ENCODE measurements around the gene MEMO1. TPM values are rescaled to one million over a fixed set of nuclear protein-coding genes. Genes with fewer than 3 reads are reported as not detected.
A peak's percentile ranks its signal among the peaks of the same experiment; 100 is the strongest.

Gene MEMO1
- total RNA-seq (2012; rRNA removed): 23.7 and 33.6 TPM in 2 replicates
- polyA plus RNA-seq (2012; rRNA removed): 48.9 and 49.7 TPM in 2 replicates
- 9.0 and 31.9 TPM in 2 replicates for polyA plus RNA-seq (2012; cell fraction: cytosol; rRNA removed)
- polyA plus RNA-seq (2012; cell fraction: nucleus; rRNA removed; ENCODE audit: low replicate concordance): 31.3 and 47.1 TPM in 2 replicates
- percentile 89 among the genes with signal in this experiment for Bru-seq, nascent RNA
- percentile 87 among the genes with signal in this experiment for BruChase-seq, experiment 1, labeled RNA remaining after a 6-hour chase
- BruChase-seq, experiment 2, labeled RNA remaining after a 2-hour chase: percentile 87 among the genes with signal in this experiment
- long read RNA-seq, full-length matches to known transcripts: 26 of 34 reads
- long read RNA-seq, partial matches to known transcripts: 4 of 34 reads
- long read RNA-seq, other reads (novel, unspliced or antisense): 4 of 34 reads

- Histone ChIP-seq H3K4me2 (ENCODE audit: low read depth, low read length) (peak within 1 kb of the TSS; percentile 89), H2AFZ (replicated peaks; ENCODE audit: low read length, poor library complexity) (peak within 1 kb of the TSS; percentile 94), H4K5ac (ENCODE audit: low read depth, low read length) (peak within 1 kb of the TSS; percentile 94), H3K14ac (replicated peaks; ENCODE audit: low read depth, low read length) (peak within 1 kb of the TSS; percentile 83), H2BK15ac (ENCODE audit: low read depth, low read length) (peak within 1 kb of the TSS; percentile 93; the same call in 2 of the 3 replicates), H2AK9ac (replicated peaks; ENCODE audit: low read depth, low read length, poor library complexity) (peak within 1 kb of the TSS; percentile 94), H3K36me3 (ENCODE audit: control insufficient read depth, insufficient read depth, low read length) (no peaks in the 10 kb centered on the region), H2BK20ac (ENCODE audit: low read depth, low read length) (peak within 1 kb of the TSS; percentile 14; the same call in 1 of the 2 replicates), H4K8ac (ENCODE audit: low read depth in 2 of 2, low read length in 2 of 2) (peak within 1 kb of the TSS; percentile 86 to 90), H2AK5ac (ENCODE audit: low read depth, low read length) (peak within 1 kb of the TSS; percentile 46), H3K9me1 (ENCODE audit: insufficient read depth, low read length) (no peaks in the 10 kb centered on the region; the same call in 1 of the 2 replicates), H2BK5ac (ENCODE audit: low read depth, low read length, poor library complexity, severe bottlenecking) (peak within 1 kb of the TSS; percentile 91), H3K27me3 (ENCODE audit: control insufficient read depth, insufficient read depth, low read length) (no peaks in the 10 kb centered on the region), H3K23ac (ENCODE audit: low read depth, low read length) (peak within 1 kb of the TSS; percentile 94), H3K9ac (ENCODE audit: low read depth, low read length) (peak within 1 kb of the TSS; percentile 95), H4K20me1 (ENCODE audit: insufficient read depth, low read length) (peaks cover 29% of the 10 kb centered on the region), H3K56ac (ENCODE audit: extremely low read depth, insufficient read depth, low read length) (peak within 1 kb of the TSS; percentile 94), H3K18ac (ENCODE audit: low read depth, low read length) (peak within 1 kb of the TSS; percentile 80), H4K91ac (ENCODE audit: insufficient read depth, low read depth, low read length) (peak within 1 kb of the TSS; percentile 94), H3K79me1 (ENCODE audit: low read depth in 1 of 2, low read length in 2 of 2) (peaks cover 9 to 18% of the 10 kb centered on the region in 2 experiments; a peak in 3 of 4 replicates), H2BK120ac (ENCODE audit: low read depth, low read length) (peak within 1 kb of the TSS; percentile 63), H3K4ac (ENCODE audit: low read depth, low read length) (peak within 1 kb of the TSS; percentile 91), H3K4me1 (ENCODE audit: control insufficient read depth, insufficient read depth, low read length) (peaks cover 2% of the 10 kb centered on the region), H3K27ac (ENCODE audit: insufficient read depth, low read length) (peak within 1 kb of the TSS; percentile 93), H3K9me3 (ENCODE audit: control insufficient read depth, insufficient read depth, low read length) (no peaks in the 10 kb centered on the region), H3K4me3 (ENCODE audit: insufficient read depth, low read depth, low read length) (peak within 1 kb of the TSS; percentile 99)
- TF ChIP-seq BHLHE40 (IDR thresholded peaks at IDR 0.05; ENCODE audit: low read depth, low read length): peak; percentile 41; the same call in 1 of the 2 replicates
- peak; percentile 63 for TF ChIP-seq POLR2A (IDR thresholded peaks at IDR 0.05; ENCODE audit: low read depth, low read length)
- no peak for TF ChIP-seq ELK1 (IDR thresholded peaks at IDR 0.05; ENCODE audit: borderline replicate concordance, low read depth, low read length)
- no peak for TF ChIP-seq SMC3 (IDR thresholded peaks at IDR 0.05; ENCODE audit: low read depth, low read length)
- TF ChIP-seq CTCF (conservative IDR thresholded peaks at IDR 0.05; ENCODE audit: low read depth, low read length): 0 out of 2 replicates have a peak, but pooled peaks have one; percentile 12
- peak; percentile 97 for TF ChIP-seq MAZ (IDR thresholded peaks at IDR 0.05; ENCODE audit: borderline replicate concordance, low read depth, low read length)
- TF ChIP-seq MXI1 (IDR thresholded peaks at IDR 0.05; ENCODE audit: borderline replicate concordance, low read depth, low read length): peak; percentile 87; the same call in 1 of the 2 replicates
- BruUV-seq (replicated peaks): no TSS peak
- intact Hi-C loops (cut with micrococcal nuclease): loop anchor here (1.0 kb wide), 1 partner anchor 52 kb away; the partner anchor contains the start of gene SPAST
- POLR2A ChIA-PET (ENCODE audit: unreplicated experiment): interaction anchor here (0.5 kb wide), 1 partner anchor 52 kb away, joined by 4 read pairs; no protein-coding TSS in a partner anchor
- CTCF ChIA-PET: no interaction called here
- ATAC-seq (ENCODE audit: low read depth) (peak; percentile 81), DNase-seq (peak; percentile 92)
- in situ Hi-C loops (cut with MboI; ENCODE audit: low sequenced_read_pairs): no loop called here
- dilution Hi-C loops (cut with HindIII; ENCODE audit: low sequenced_read_pairs, unreplicated experiment): no loop called here
- 0% methylated on average over 11 of the region's 57 CpGs; no CpG with 5 or more reads in 1 of the 2 experiments for whole genome bisulfite sequencing, 2 experiments (ENCODE audit: extremely low coverage in 2 of 2, insufficient read length in 1 of 2)
Measured at GRCh38 chr2:32010670-32011484, at the start of gene MEMO1. Gene MEMO1 (minus strand): TSS chr2:32011008. CDS start chr2:32010247, 761 bp downstream.

Data from IMR-90 (cell line).